Activated CD4-positive, CD25-positive, alpha-beta regulatory T cell treated with anti-CD3 and anti-CD28 coated beads, Interleukin-2, amount 50 U/mL, for 24 hours (primary cell): Measurements from ENCODE around the gene TRIM17.
A peak's percentile ranks its signal among the peaks of the same experiment; 100 is the strongest.

ENCODE experiments used
- ATAC-seq, 2 donors: fragments of 150-1000 bp; cut with Tn5 transposase; one replicate each; pipeline ENCODE4 v1.10.0; 2021; ENCODE audit warnings: mild to moderate bottlenecking in 1 of 2, moderate library complexity in 1 of 2

The TRIM17 gene

GRCh38 chr1:228416217-228416933 is at the start of gene TRIM17:
Gene TRIM17 (minus strand): TSS chr1:228416861. CDS start chr1:228415072, 1,789 bp downstream.
- peak; percentile 59 to 67 for ATAC-seq

GRCh38 chr1:228465571-228466146 is 49.0 kb upstream of the TRIM17 start:
- peak; percentile 13 to 14 for ATAC-seq

- no peak for ATAC-seq
These were observed 48.5 kb upstream of the TRIM17 start for GRCh38 chr1:228465141-228465540.

GRCh38 chr1:228464487-228464983 is 47.9 kb upstream of the TRIM17 start:
- ATAC-seq = peak; percentile 93 to 94

- ATAC-seq = peak; percentile 36 to 39
These were observed 47.1 kb upstream of the TRIM17 start for GRCh38 chr1:228463559-228464455.

GRCh38 chr1:228463009-228463558 is 46.4 kb upstream of the TRIM17 start:
- ATAC-seq = no peak

GRCh38 chr1:228462560-228462959 is 45.9 kb upstream of the TRIM17 start:
- ATAC-seq = no peak

- no peak for ATAC-seq
These were observed 44.2 kb upstream of the TRIM17 start for GRCh38 chr1:228460821-228461220.

GRCh38 chr1:228459091-228459993 is 42.7 kb upstream of the TRIM17 start:
- ATAC-seq = no peak

- peak; percentile 91 to 92 for ATAC-seq
These were observed 40.9 kb upstream of the TRIM17 start for GRCh38 chr1:228457396-228458176.

GRCh38 chr1:228457017-228457395 is 40.3 kb upstream of the TRIM17 start:
- no peak for ATAC-seq

GRCh38 chr1:228456252-228457016 is 39.8 kb upstream of the TRIM17 start:
- no peak for ATAC-seq

GRCh38 chr1:228455715-228456114 is 39.1 kb upstream of the TRIM17 start:
- ATAC-seq = no peak

GRCh38 chr1:228454238-228454637 is 37.6 kb upstream of the TRIM17 start:
- no peak for ATAC-seq

GRCh38 chr1:228453614-228454013 is 37.0 kb upstream of the TRIM17 start:
- ATAC-seq = no peak

- no peak for ATAC-seq
These were observed 36.4 kb upstream of the TRIM17 start for GRCh38 chr1:228453022-228453560.

GRCh38 chr1:228452194-228453021 is 35.7 kb upstream of the TRIM17 start:
- no peak for ATAC-seq

- ATAC-seq = no peak
These were observed 33.5 kb upstream of the TRIM17 start for GRCh38 chr1:228450200-228450599.

GRCh38 chr1:228448372-228448771 is 31.7 kb upstream of the TRIM17 start:
- ATAC-seq = no peak
